PC-3 (cell line): Measurements from ENCODE around the gene PRODH. TPM values are rescaled to one million over a fixed set of nuclear protein-coding genes. Genes with fewer than 3 reads are reported as not detected.
"Not testable (repeated sequence)": the region's sequence is repeated elsewhere in the genome, so short reads cannot be mapped to it uniquely, and the experiment has no call there.

Experiments used
- ATAC-seq: fragments of 200-7000 bp; cut with Tn5 transposase; 2 replicates; pipeline ENCODE4 v1.9.1; 2020; ENCODE audit warnings: mild to moderate bottlenecking, moderate library complexity
- BruUV-seq: library from RNA; stranded (reverse); fragments of 400-500 nt; replicated peaks from 2 replicates; lab custom pipeline; 2021; lab: Mats Ljungman, UMichigan
- CTCF ChIA-PET: fragments of 300-600 bp; sonication (Branson Sonifier 250); formaldehyde crosslinking; loops from one replicate; lab custom pipeline; 2022; ENCODE audit warnings: antibody characterized with exemption; lab: Charles Lee
- POLR2A ChIA-PET: fragments of 300-600 bp; sonication (Branson Sonifier 250); formaldehyde crosslinking; loops from one replicate; lab custom pipeline; 2022; ENCODE audit warnings: antibody characterized with exemption; ENCODE audit not compliant: unreplicated experiment; lab: Charles Lee
- DNase-seq: peaks from one replicate; pipeline ENCODE4 v3.0.0-alpha.2; 2015
- H2AFZ ChIP-seq: fragments of 300-600 bp; sonication (generic); 2 replicates; pipeline ENCODE4 v1.6.0; 2016; ENCODE audit warnings: antibody characterized with exemption, low read length
- H3F3A ChIP-seq: fragments of 300-600 bp; sonication (generic); one replicate; pipeline ENCODE4 v1.6.0; 2017; ENCODE audit warnings: antibody characterized with exemption, low read length, control low read depth, mild to moderate bottlenecking; ENCODE audit not compliant: unreplicated experiment
- H3K27ac ChIP-seq: fragments of 300-600 bp; sonication (generic); 2 replicates; pipeline ENCODE4 v1.5.1; 2016; ENCODE audit warnings: mild to moderate bottlenecking, low read length
- H3K27me3 ChIP-seq: fragments of 300-600 bp; sonication (generic); 2 replicates; pipeline ENCODE4 v1.6.1; 2016; ENCODE audit warnings: low read length, mixed read lengths
- H3K36me3 ChIP-seq: fragments of 300-600 bp; sonication (generic); 2 replicates; pipeline ENCODE4 v1.6.1; 2016; ENCODE audit warnings: low read depth, mixed run types, low read length, mixed read lengths
- H3K4me1 ChIP-seq: fragments of 300-600 bp; sonication (generic); 2 replicates; pipeline ENCODE4 v1.5.1; 2016; ENCODE audit warnings: low read length; ENCODE audit not compliant: insufficient read depth
- H3K4me2 ChIP-seq: fragments of 300-600 bp; sonication (generic); 2 replicates; pipeline ENCODE4 v1.6.0; 2016; ENCODE audit warnings: low read length
- H3K4me3 ChIP-seq: fragments of 300-600 bp; sonication (generic); 2 replicates; pipeline ENCODE4 v1.5.1; 2016; ENCODE audit warnings: mild to moderate bottlenecking, low read length, mixed read lengths
- H3K79me2 ChIP-seq: fragments of 300-600 bp; sonication (generic); 2 replicates; pipeline ENCODE4 v1.6.1; 2017; ENCODE audit warnings: low read length, mixed read lengths
- H3K9ac ChIP-seq: fragments of 300-600 bp; sonication (generic); 2 replicates; pipeline ENCODE4 v1.6.0; 2016; ENCODE audit warnings: mild to moderate bottlenecking, low read length
- H3K9me2 ChIP-seq: fragments of 300-600 bp; sonication (generic); replicated peaks from 2 replicates; pipeline ENCODE4 v1.6.1; 2016; ENCODE audit warnings: mixed run types, low read length, mixed read lengths
- H3K9me3 ChIP-seq: fragments of 300-600 bp; sonication (generic); 2 replicates; pipeline ENCODE4 v1.6.1; 2016; ENCODE audit warnings: low read length, mixed read lengths
- H4K20me1 ChIP-seq: fragments of 300-600 bp; sonication (generic); 2 replicates; pipeline ENCODE4 v1.6.1; 2016; ENCODE audit warnings: low read length, mixed read lengths
- EZH2 ChIP-seq: fragments of 300-600 bp; sonication (generic); IDR thresholded peaks from one replicate; pipeline ENCODE4 v1.6.1; 2017; ENCODE audit warnings: antibody characterized with exemption, mild to moderate bottlenecking, low read length; ENCODE audit not compliant: unreplicated experiment
- EZH2phosphoT487 ChIP-seq: fragments of 300-600 bp; sonication (generic); IDR thresholded peaks from 2 replicates; pipeline ENCODE4 v1.6.1; 2018; ENCODE audit warnings: mild to moderate bottlenecking, antibody characterized with exemption, low read length, borderline replicate concordance
- intact Hi-C: fragments of 100-400 bp; cut with micrococcal nuclease; formaldehyde crosslinking; loops from 2 replicates; pipeline ENCODE4 v1.9.0; 2023
- total RNA-seq: library from RNA; depleted of rRNA; stranded (reverse); fragments of >200 nt; gene quantifications from 2 replicates; pipeline ENCODE4 v1.2.3, GENCODE V29; 2014
- TF ChIP-seq, protein P1 (sequence below): fragments of 300-600 bp; sonication (generic); conservative IDR thresholded peaks from 2 replicates; pipeline ENCODE4 v1.5.1; 2017; ENCODE audit warnings: antibody characterized with exemption, low read depth, mild to moderate bottlenecking, low read length

PRODH gene
- total RNA-seq, 1 experiment from 2014 or later = 0.84 TPM

DNA sequence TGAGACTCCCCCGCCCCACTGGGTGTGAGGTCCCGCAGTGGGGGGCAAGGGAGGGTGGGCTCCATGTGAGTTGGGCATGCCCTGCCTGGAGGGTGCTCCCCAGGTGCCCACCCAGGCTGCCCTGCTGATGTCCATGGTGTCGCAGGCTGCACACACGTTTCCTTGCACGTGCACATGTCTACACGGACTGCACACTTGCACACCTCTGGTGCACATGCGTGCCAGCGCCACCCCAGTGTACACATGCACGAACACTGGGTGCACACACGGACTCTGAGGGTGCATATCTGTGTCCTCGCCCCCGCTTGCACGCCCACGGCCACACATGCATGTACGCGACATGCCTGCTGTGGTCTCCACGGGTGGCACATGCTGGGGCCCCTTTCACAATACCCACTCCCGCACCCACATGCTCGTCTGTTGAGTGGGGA lies 35.2 kb upstream of the PRODH start:
- no peaks in the 10 kb centered on the region for H3K4me1 ChIP-seq
- no peaks in the 10 kb centered on the region for H3F3A ChIP-seq
- no peak for ATAC-seq
- CTCF ChIA-PET = no interaction called here
- H3K27me3 ChIP-seq = no peaks in the 10 kb centered on the region
- no peak overlapping the region for H2AFZ ChIP-seq
- H3K9me2 ChIP-seq = no peaks in the 10 kb centered on the region
- no TSS peak for BruUV-seq
- H3K4me3 ChIP-seq = no peak overlapping the region; the same call in 1 of the 2 replicates
- no peak overlapping the region for H3K9ac ChIP-seq
- no peaks in the 10 kb centered on the region for H3K36me3 ChIP-seq
- DNase-seq = no peak
- no peaks in the 10 kb centered on the region for H4K20me1 ChIP-seq
- intact Hi-C loops = no loop called here
- H3K27ac ChIP-seq = no peak overlapping the region
- TF ChIP-seq, protein P1, sequence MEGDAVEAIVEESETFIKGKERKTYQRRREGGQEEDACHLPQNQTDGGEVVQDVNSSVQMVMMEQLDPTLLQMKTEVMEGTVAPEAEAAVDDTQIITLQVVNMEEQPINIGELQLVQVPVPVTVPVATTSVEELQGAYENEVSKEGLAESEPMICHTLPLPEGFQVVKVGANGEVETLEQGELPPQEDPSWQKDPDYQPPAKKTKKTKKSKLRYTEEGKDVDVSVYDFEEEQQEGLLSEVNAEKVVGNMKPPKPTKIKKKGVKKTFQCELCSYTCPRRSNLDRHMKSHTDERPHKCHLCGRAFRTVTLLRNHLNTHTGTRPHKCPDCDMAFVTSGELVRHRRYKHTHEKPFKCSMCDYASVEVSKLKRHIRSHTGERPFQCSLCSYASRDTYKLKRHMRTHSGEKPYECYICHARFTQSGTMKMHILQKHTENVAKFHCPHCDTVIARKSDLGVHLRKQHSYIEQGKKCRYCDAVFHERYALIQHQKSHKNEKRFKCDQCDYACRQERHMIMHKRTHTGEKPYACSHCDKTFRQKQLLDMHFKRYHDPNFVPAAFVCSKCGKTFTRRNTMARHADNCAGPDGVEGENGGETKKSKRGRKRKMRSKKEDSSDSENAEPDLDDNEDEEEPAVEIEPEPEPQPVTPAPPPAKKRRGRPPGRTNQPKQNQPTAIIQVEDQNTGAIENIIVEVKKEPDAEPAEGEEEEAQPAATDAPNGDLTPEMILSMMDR = no peak
- TF ChIP-seq EZH2 (no peak), EZH2phosphoT487 (no peak)
- no peaks in the 10 kb centered on the region for H3K9me3 ChIP-seq
- no peaks in the 10 kb centered on the region for H3K79me2 ChIP-seq
- POLR2A ChIA-PET = no interaction called here
- peak overlapping the region; percentile 81 for H3K4me2 ChIP-seq

DNA sequence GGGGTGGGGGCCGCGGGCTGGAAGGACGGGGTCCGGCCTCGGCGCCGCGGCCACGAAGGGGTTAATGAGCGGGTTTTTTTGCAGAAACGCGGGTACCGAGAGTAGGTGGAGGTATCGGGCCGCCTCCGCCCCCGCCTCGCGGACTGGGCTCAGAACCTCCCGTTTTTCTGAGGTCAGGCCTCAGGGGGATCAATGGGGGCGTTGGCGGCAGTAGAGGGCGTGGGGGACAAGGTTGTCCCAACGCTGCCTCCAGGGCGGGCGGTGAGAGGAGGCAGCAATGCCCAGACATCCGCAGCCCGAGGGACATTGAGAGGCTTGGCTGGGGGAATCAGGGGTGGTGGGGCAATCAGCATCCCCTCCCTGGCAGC lies 34.8 kb upstream of the PRODH start:
- Histone ChIP-seq H3K9me3 (no peaks in the 10 kb centered on the region), H3F3A (no peaks in the 10 kb centered on the region), H3K4me2 (peak overlapping the region; percentile 81), H3K9ac (no peak overlapping the region), H3K9me2 (no peaks in the 10 kb centered on the region), H3K4me1 (no peaks in the 10 kb centered on the region), H4K20me1 (no peaks in the 10 kb centered on the region), H2AFZ (peak overlapping the region; percentile 59), H3K27me3 (no peaks in the 10 kb centered on the region), H3K36me3 (no peaks in the 10 kb centered on the region), H3K27ac (no peak overlapping the region), H3K4me3 (peak overlapping the region; percentile 70), H3K79me2 (no peaks in the 10 kb centered on the region)
- BruUV-seq = no TSS peak
- intact Hi-C loops = no loop called here
- POLR2A ChIA-PET = no interaction called here
- CTCF ChIA-PET = no interaction called here
- DNase-seq (no peak), ATAC-seq (no peak)
- TF ChIP-seq EZH2phosphoT487 = no peak
- TF ChIP-seq EZH2 = no peak
- TF ChIP-seq, protein P1 = no peak

DNA sequence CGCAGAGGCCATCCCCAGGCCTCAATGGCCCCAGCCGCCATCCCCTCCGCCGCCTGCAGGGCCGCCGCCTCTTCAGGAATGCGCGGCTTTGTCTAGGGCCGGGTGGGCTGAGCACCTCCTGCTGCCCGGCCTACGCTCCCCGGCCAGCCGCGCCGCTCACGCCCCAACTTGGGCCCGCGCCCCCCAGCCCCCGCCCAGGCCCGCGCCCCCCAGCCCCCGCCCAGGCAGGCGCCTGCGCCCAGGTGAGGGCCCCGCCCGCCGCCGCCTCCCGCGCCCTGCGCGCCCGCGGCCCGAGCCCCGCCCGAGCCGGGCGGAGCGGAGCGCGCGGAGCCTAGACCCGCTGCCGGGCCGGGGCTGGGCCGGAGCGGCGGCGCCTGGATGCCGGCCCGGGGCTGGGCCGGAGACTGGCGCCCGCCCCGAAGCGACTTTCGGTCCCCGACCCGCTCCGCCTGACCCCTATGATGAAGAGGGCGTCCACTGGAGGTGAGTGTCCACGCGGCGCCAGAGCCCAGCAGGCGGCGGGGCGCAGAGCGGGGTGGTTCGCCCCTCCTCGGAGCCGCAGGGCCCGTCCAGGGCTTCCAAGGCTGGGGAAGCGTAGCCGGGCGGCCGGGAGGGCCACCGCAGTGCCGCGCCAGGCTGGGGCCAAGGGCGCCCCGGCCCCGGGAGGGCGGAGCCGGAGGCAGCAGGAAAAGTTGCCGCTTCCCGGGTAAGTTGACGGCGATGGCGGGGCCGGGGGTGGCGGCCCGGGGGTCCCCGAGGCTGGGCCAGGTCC lies 34.3 kb upstream of the PRODH start:
- Histone ChIP-seq H2AFZ (peak overlapping the region; percentile 59), H3K4me1 (no peaks in the 10 kb centered on the region), H3K36me3 (no peaks in the 10 kb centered on the region), H3K4me3 (peak overlapping the region; percentile 70), H3K4me2 (peak overlapping the region; percentile 81), H3F3A (no peaks in the 10 kb centered on the region), H3K9ac (no peak overlapping the region), H3K9me3 (no peaks in the 10 kb centered on the region), H3K27ac (no peak overlapping the region), H4K20me1 (no peaks in the 10 kb centered on the region), H3K9me2 (no peaks in the 10 kb centered on the region), H3K79me2 (no peaks in the 10 kb centered on the region), H3K27me3 (no peaks in the 10 kb centered on the region)
- TF ChIP-seq, protein P1 = no peak
- TF ChIP-seq EZH2 = no peak
- TF ChIP-seq EZH2phosphoT487 = no peak
- ChIA-PET POLR2A (no interaction called here), CTCF (no interaction called here)
- BruUV-seq = no TSS peak
- peak; percentile 62 for ATAC-seq
- DNase-seq = no peak
- intact Hi-C loops = no loop called here

DNA sequence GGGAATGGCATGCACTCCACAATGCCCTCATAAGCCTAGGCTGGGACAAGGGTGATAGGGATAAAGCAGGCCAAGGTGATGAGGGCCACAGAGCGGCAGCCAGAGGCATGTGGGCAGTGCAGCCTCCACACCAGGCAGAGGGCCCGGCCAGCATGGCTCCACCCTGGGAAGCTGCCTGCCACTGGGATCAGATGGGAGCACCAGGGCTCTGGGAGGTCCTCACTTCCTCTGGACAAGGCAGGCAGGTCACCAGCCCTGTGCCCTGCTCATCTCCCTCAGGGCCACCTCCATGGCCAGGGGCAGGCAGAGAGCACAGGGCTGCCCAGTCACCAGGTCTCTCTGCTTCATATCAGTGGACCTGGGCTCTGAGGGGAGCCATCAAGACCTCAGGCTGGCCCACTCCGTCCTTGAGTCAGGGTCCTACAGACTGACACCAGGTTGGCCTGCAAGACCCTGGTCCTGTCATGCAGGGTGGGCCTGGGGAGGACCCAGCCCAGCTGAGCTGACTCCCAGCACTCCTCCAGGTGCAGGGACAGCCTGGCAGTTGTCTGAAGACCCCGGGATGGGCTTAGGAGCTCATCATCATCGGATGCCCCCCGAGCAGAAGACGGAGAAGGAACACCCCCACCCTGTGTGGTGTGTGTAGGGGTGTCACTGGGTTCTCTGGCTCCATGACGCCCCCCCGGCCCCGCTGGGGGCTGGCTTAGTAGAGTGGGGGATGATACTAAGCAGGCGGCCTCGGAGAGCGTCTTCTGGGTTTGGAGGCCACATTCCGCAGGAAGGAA lies 33.3 kb upstream of the PRODH start:
- intact Hi-C loops, H2AFZ ChIP-seq, ATAC-seq, H3K4me3 ChIP-seq, DNase-seq, H4K20me1 ChIP-seq, H3K9me3 ChIP-seq, H3K79me2 ChIP-seq, H3K9ac ChIP-seq, H3K36me3 ChIP-seq, H3K4me2 ChIP-seq, CTCF ChIA-PET, POLR2A ChIA-PET, BruUV-seq, H3K9me2 ChIP-seq, H3K27ac ChIP-seq, H3K4me1 ChIP-seq, H3F3A ChIP-seq, H3K27me3 ChIP-seq: not testable (repeated sequence)
